DOHH2 (cell line): ENCODE measurements around the gene MAP1B.

ENCODE experiments used
- CTCF ChIP-seq: fragments of 200-600 bp; sonication (generic); IDR thresholded peaks from one replicate; pipeline ENCODE4 v1.5.1; 2014; ENCODE audit warnings: antibody characterized with exemption, mild to moderate bottlenecking, low read depth, low read length; ENCODE audit not compliant: poor library complexity, severe bottlenecking
- EZH2phosphoT487 ChIP-seq: fragments of 200-600 bp; sonication (generic); IDR thresholded peaks from 2 replicates; pipeline ENCODE4 v1.6.1; 2017; ENCODE audit warnings: borderline replicate concordance, mild to moderate bottlenecking, antibody characterized with exemption, low read length, moderate library complexity, mixed read lengths

- TF ChIP-seq CTCF, result no peak
- no peak for TF ChIP-seq EZH2phosphoT487
These were observed 22.4 kb downstream of the MAP1B start for GRCh38 chr5:72129725-72130124.
